Measurements from ENCODE around the gene CHRNA3. TPM values are rescaled to one million over a fixed set of nuclear protein-coding genes. Genes with fewer than 3 reads are reported as not detected.

The CHRNA3 gene
- total and polyA plus RNA-seq, 2 donors (not counting 1 experiment from before 2014, with no cell fraction given), result not detected

DNA sequence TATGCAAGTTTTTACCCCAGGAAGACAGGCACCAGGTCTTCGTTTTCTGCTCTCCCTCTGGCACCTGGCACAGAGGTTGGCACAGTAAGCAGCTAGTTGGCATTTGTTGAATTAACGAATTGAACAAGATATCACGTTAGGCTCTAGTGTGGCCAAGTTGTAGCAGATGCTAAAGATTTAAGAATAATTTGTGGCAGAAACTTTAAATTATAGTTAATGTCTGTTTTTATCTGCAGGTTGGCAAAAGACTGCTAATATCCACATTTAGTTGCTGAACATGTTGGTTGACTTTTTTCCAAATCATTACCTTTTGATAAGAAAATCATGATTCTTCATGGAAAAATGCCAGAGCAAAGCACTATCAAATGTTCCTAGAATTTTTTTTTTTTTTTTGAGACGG, 47.4 kb downstream of the CHRNA3 start:
- no peaks in the 10 kb centered on the region for H3K36me3 ChIP-seq (replicated peaks in 1 of 2; ENCODE audit: control extremely low read depth in 1 of 2, control insufficient read depth in 1 of 2, extremely low read depth in 1 of 2, insufficient read depth in 2 of 2, low read length in 1 of 2)
- H3K27ac Mint-ChIP-seq, result no peak overlapping the region
- DNase-seq (no peak), ATAC-seq (ENCODE audit: low read depth) (no peak)
- H3K9ac ChIP-seq (ENCODE audit: low read length), result no peak overlapping the region
- H3K4me2 ChIP-seq (replicated peaks; ENCODE audit: low read depth, low read length, poor library complexity, severe bottlenecking), result no peak overlapping the region
- H3K4me1 ChIP-seq (ENCODE audit: control insufficient read depth in 2 of 2, insufficient read depth in 2 of 2, low read length in 2 of 2), result no peaks in the 10 kb centered on the region
- ChIA-PET CTCF (no interaction called here), POLR2A (no interaction called here)
- no peaks in the 10 kb centered on the region for H4K20me1 ChIP-seq (ENCODE audit: control insufficient read depth, insufficient read depth, low read length, poor library complexity, severe bottlenecking)
- H3K27me3 ChIP-seq (replicated peaks in 1 of 4; ENCODE audit: control extremely low read depth in 1 of 4, control insufficient read depth in 3 of 4, insufficient read depth in 4 of 4, low read length in 3 of 4), result no peaks in the 10 kb centered on the region
- H3K79me2 ChIP-seq (ENCODE audit: control insufficient read depth, insufficient read depth, low read length), result no peaks in the 10 kb centered on the region
- H3K27ac ChIP-seq (ENCODE audit: low read length in 2 of 2), result no peak overlapping the region
- H3K4me3 Mint-ChIP-seq, result no peak overlapping the region
- no peaks in the 10 kb centered on the region for H3K27me3 Mint-ChIP-seq
- no peaks in the 10 kb centered on the region for H3K4me1 Mint-ChIP-seq
- H3K4me3 ChIP-seq (ENCODE audit: control extremely low read depth in 1 of 5, extremely low read depth in 1 of 5, insufficient read depth in 1 of 5, low read depth in 2 of 5, low read length in 4 of 5), result no peak overlapping the region
- TF ChIP-seq, protein P1, sequence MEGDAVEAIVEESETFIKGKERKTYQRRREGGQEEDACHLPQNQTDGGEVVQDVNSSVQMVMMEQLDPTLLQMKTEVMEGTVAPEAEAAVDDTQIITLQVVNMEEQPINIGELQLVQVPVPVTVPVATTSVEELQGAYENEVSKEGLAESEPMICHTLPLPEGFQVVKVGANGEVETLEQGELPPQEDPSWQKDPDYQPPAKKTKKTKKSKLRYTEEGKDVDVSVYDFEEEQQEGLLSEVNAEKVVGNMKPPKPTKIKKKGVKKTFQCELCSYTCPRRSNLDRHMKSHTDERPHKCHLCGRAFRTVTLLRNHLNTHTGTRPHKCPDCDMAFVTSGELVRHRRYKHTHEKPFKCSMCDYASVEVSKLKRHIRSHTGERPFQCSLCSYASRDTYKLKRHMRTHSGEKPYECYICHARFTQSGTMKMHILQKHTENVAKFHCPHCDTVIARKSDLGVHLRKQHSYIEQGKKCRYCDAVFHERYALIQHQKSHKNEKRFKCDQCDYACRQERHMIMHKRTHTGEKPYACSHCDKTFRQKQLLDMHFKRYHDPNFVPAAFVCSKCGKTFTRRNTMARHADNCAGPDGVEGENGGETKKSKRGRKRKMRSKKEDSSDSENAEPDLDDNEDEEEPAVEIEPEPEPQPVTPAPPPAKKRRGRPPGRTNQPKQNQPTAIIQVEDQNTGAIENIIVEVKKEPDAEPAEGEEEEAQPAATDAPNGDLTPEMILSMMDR (IDR thresholded peaks at IDR 0.05), result no peak
- no peak for TF ChIP-seq EZH2 (IDR thresholded peaks at IDR 0.05; ENCODE audit: borderline replicate concordance, insufficient read depth, low read depth, low read length, poor library complexity, severe bottlenecking)
- H3K9me3 ChIP-seq (ENCODE audit: control extremely low read depth in 1 of 3, control insufficient read depth in 2 of 3, insufficient read depth in 1 of 3, low read length in 2 of 3), result no peaks in the 10 kb centered on the region
- intact Hi-C loops (cut with micrococcal nuclease), result no loop called here
- no peak overlapping the region for H2AFZ ChIP-seq (ENCODE audit: insufficient read depth, low read depth, low read length, poor library complexity, severe bottlenecking)
- no peaks in the 10 kb centered on the region for H3K9me3 Mint-ChIP-seq (ENCODE audit: insufficient read depth)
- 86% methylated on average over 3 of the region's 4 CpGs for WGBS (ENCODE audit: insufficient coverage)

DNA sequence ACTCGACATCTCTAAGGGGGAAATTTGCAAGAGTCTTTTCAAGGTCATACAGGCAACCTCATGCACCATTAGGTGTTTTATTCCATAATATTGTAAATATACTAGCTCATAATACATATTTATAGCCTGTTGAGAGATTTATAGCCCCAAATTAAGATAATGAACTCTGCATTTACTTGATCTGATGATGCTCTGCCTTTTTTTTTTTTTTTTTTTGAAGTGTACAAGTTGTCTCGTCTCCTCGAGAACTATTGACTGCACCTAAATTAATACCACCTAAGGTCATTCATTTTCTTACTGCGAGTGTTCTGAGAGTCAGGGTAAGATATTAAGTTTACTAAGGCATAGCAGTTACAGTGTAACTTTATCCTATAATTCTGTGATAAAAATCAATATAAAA, 49.4 kb downstream of the CHRNA3 start:
- Mint-ChIP-seq H3K27ac (no peak overlapping the region), H3K4me1 (peaks cover 6% of the 10 kb centered on the region), H3K27me3 (peaks cover 6% of the 10 kb centered on the region), H3K9me3 (ENCODE audit: insufficient read depth) (no peaks in the 10 kb centered on the region), H3K4me3 (no peak overlapping the region)
- no peaks in the 10 kb centered on the region for H3K79me2 ChIP-seq (ENCODE audit: control insufficient read depth, insufficient read depth, low read length)
- H3K9ac ChIP-seq (ENCODE audit: low read length), result no peak overlapping the region
- no peaks in the 10 kb centered on the region for H3K36me3 ChIP-seq (replicated peaks in 1 of 2; ENCODE audit: control extremely low read depth in 1 of 2, control insufficient read depth in 1 of 2, extremely low read depth in 1 of 2, insufficient read depth in 2 of 2, low read length in 1 of 2)
- no peak overlapping the region for H3K27ac ChIP-seq (ENCODE audit: low read length in 2 of 2)
- ATAC-seq (ENCODE audit: low read depth) (no peak), DNase-seq (no peak)
- peaks cover under 1 to 3% of the 10 kb centered on the region in 2 donors for H3K4me1 ChIP-seq (ENCODE audit: control insufficient read depth in 2 of 2, insufficient read depth in 2 of 2, low read length in 2 of 2)
- ChIA-PET POLR2A (no interaction called here), CTCF (interaction anchor here (0.6 kb wide), 1 partner anchor 62 kb away, joined by 5 read pairs; no protein-coding TSS in a partner anchor)
- H3K9me3 ChIP-seq (ENCODE audit: control extremely low read depth in 1 of 3, control insufficient read depth in 2 of 3, insufficient read depth in 1 of 3, low read length in 2 of 3), result no peaks in the 10 kb centered on the region
- no peak overlapping the region for H3K4me3 ChIP-seq (ENCODE audit: control extremely low read depth in 1 of 5, extremely low read depth in 1 of 5, insufficient read depth in 1 of 5, low read depth in 2 of 5, low read length in 4 of 5)
- H4K20me1 ChIP-seq (ENCODE audit: control insufficient read depth, insufficient read depth, low read length, poor library complexity, severe bottlenecking), result no peaks in the 10 kb centered on the region
- WGBS (ENCODE audit: insufficient coverage), result no CpG with 5 or more reads among the region's 4 CpGs
- TF ChIP-seq, protein P1 (IDR thresholded peaks at IDR 0.05), result no peak
- H3K27me3 ChIP-seq (replicated peaks in 1 of 4; ENCODE audit: control extremely low read depth in 1 of 4, control insufficient read depth in 3 of 4, insufficient read depth in 4 of 4, low read length in 3 of 4), result peaks cover 0 to 1% (median under 1%) of the 10 kb centered on the region in 4 experiments
- no peak overlapping the region for H3K4me2 ChIP-seq (replicated peaks; ENCODE audit: low read depth, low read length, poor library complexity, severe bottlenecking)
- H2AFZ ChIP-seq (ENCODE audit: insufficient read depth, low read depth, low read length, poor library complexity, severe bottlenecking), result no peak overlapping the region
- intact Hi-C loops (cut with micrococcal nuclease), result no loop called here
